HG02623 (cell line): ENCODE data around the gene FBXL4.

Experiments
- ATAC-seq: cut with Tn5 transposase; IDR thresholded peaks from one replicate; pipeline ENCODE4 v1.9.1; 2021; ENCODE audit warnings: moderate library complexity; ENCODE audit not compliant: unreplicated experiment

Gene FBXL4

GRCh38 chr6:98947411-98948292 lies at the start of gene FBXL4:
Gene FBXL4 (minus strand): TSS chr6:98947946. CDS start chr6:98926988, 20,958 bp downstream.
- peak; percentile 80 for ATAC-seq

- ATAC-seq = no peak
Observed at GRCh38 chr6:98995116-98995515, 47.4 kb upstream of the FBXL4 start.

GRCh38 chr6:98992535-98992934 lies 44.8 kb upstream of the FBXL4 start:
- no peak for ATAC-seq

- no peak for ATAC-seq
Observed at GRCh38 chr6:98986071-98986615, 38.4 kb upstream of the FBXL4 start.

GRCh38 chr6:98985391-98985790 lies 37.6 kb upstream of the FBXL4 start:
- ATAC-seq = no peak

GRCh38 chr6:98984121-98984520 lies 36.4 kb upstream of the FBXL4 start:
- no peak for ATAC-seq

- ATAC-seq = no peak
Observed at GRCh38 chr6:98981473-98981872, 33.7 kb upstream of the FBXL4 start.

GRCh38 chr6:98980819-98981218 lies 33.1 kb upstream of the FBXL4 start:
- no peak for ATAC-seq

GRCh38 chr6:98977671-98978292 lies 30.0 kb upstream of the FBXL4 start:
- no peak for ATAC-seq

GRCh38 chr6:98976674-98977385 lies 29.1 kb upstream of the FBXL4 start:
- no peak for ATAC-seq

- no peak for ATAC-seq
Observed at GRCh38 chr6:98975421-98975820, 27.7 kb upstream of the FBXL4 start.

GRCh38 chr6:98974309-98974708 lies 26.6 kb upstream of the FBXL4 start:
- no peak for ATAC-seq

GRCh38 chr6:98973571-98973970 lies 25.8 kb upstream of the FBXL4 start:
- ATAC-seq = no peak

GRCh38 chr6:98971303-98971702 lies 23.6 kb upstream of the FBXL4 start:
- ATAC-seq = no peak

GRCh38 chr6:98970469-98970868 lies 22.7 kb upstream of the FBXL4 start:
- ATAC-seq = no peak

GRCh38 chr6:98967616-98968015 lies 19.9 kb upstream of the FBXL4 start:
- no peak for ATAC-seq

GRCh38 chr6:98959631-98960030 lies 11.9 kb upstream of the FBXL4 start:
- no peak for ATAC-seq

GRCh38 chr6:98958776-98959175 lies 11.0 kb upstream of the FBXL4 start:
- no peak for ATAC-seq

GRCh38 chr6:98957450-98957849 lies 9.7 kb upstream of the FBXL4 start:
- ATAC-seq = no peak

- ATAC-seq = no peak
Observed at GRCh38 chr6:98949589-98949988, 1.8 kb upstream of the FBXL4 start.

- peak; percentile 22 for ATAC-seq
Observed at GRCh38 chr6:98946879-98947410, 801 bp downstream of the FBXL4 start.
